Measurements from ENCODE around the gene FRMD4A.
"Not testable (repeated sequence)": the region's sequence is repeated elsewhere in the genome, so short reads cannot be mapped to it uniquely, and the experiment has no call there.

FRMD4A gene

GRCh38 chr10:13984647-13985155 is 346.0 kb downstream of the FRMD4A start:
- DNase-seq (ENCODE audit: low read depth in 2 of 2): no peak

- DNase-seq (ENCODE audit: low read depth in 2 of 2): no peak
Observed at GRCh38 chr10:13983035-13983434, 347.7 kb downstream of the FRMD4A start.

- DNase-seq (ENCODE audit: low read depth in 2 of 2): no peak
Observed at GRCh38 chr10:13978533-13979115, 352.1 kb downstream of the FRMD4A start.

- DNase-seq (ENCODE audit: low read depth in 2 of 2): no peak
Observed at GRCh38 chr10:13977861-13978532, 352.7 kb downstream of the FRMD4A start.

- no peak for DNase-seq (ENCODE audit: low read depth in 2 of 2)
Observed at GRCh38 chr10:13973742-13974141, 357.0 kb downstream of the FRMD4A start.

GRCh38 chr10:13972609-13973008 is 358.1 kb downstream of the FRMD4A start:
- DNase-seq (ENCODE audit: low read depth in 2 of 2): no peak

- DNase-seq (ENCODE audit: low read depth in 2 of 2): no peak
Observed at GRCh38 chr10:13971601-13972475, 358.9 kb downstream of the FRMD4A start.

GRCh38 chr10:13970957-13971353 is 359.8 kb downstream of the FRMD4A start:
- no peak for DNase-seq (ENCODE audit: low read depth in 2 of 2)

- no peak for DNase-seq (ENCODE audit: low read depth in 2 of 2)
Observed at GRCh38 chr10:13970236-13970956, 360.3 kb downstream of the FRMD4A start.

GRCh38 chr10:13969792-13970140 is 361.0 kb downstream of the FRMD4A start:
- no peak for DNase-seq (ENCODE audit: low read depth in 2 of 2)

- DNase-seq (ENCODE audit: low read depth in 2 of 2): no peak
Observed at GRCh38 chr10:13969118-13969791, 361.5 kb downstream of the FRMD4A start.

- DNase-seq (ENCODE audit: low read depth in 2 of 2): no peak
Observed at GRCh38 chr10:13961853-13962252, 368.9 kb downstream of the FRMD4A start.

- no peak for DNase-seq (ENCODE audit: low read depth in 2 of 2)
Observed at GRCh38 chr10:13961097-13961496, 369.6 kb downstream of the FRMD4A start.

GRCh38 chr10:13960603-13961002 is 370.1 kb downstream of the FRMD4A start:
- DNase-seq (ENCODE audit: low read depth in 2 of 2): no peak

GRCh38 chr10:13959443-13960359 is 371.0 kb downstream of the FRMD4A start:
- no peak for DNase-seq (ENCODE audit: low read depth in 2 of 2)

- DNase-seq (ENCODE audit: low read depth in 2 of 2): no peak
Observed at GRCh38 chr10:13957856-13958255, 372.9 kb downstream of the FRMD4A start.

GRCh38 chr10:13956826-13957225 is 373.9 kb downstream of the FRMD4A start:
- no peak for DNase-seq (ENCODE audit: low read depth in 2 of 2)

GRCh38 chr10:13955409-13956068 is 375.2 kb downstream of the FRMD4A start:
- DNase-seq (ENCODE audit: low read depth in 2 of 2): no peak

GRCh38 chr10:13954195-13954594 is 376.5 kb downstream of the FRMD4A start:
- not testable (repeated sequence) for DNase-seq (ENCODE audit: low read depth in 2 of 2)

GRCh38 chr10:13953371-13953770 is 377.4 kb downstream of the FRMD4A start:
- no peak for DNase-seq (ENCODE audit: low read depth in 2 of 2)
